Inflammatory macrophage treated with lipopolysaccharide for 1 hour (primary cell): ENCODE measurements around the gene KDM4C.
"Not testable (repeated sequence)": the region's sequence is repeated elsewhere in the genome, so short reads cannot be mapped to it uniquely, and the experiment has no call there.

Experiments
- DNase-seq, 2 donors: peaks; one replicate each; pipeline ENCODE4 v3.0.0-alpha.2; 2020 to 2022

The KDM4C gene

GRCh38 chr9:6757456-6758247 lies at the start of gene KDM4C:
Gene KDM4C (plus strand): TSS chr9:6757973. CDS start chr9:6792989, 35,016 bp downstream.
- peak; percentile 92 to 94 for DNase-seq

- no peak for DNase-seq
Observed at GRCh38 chr9:6708732-6709131, 49.0 kb upstream of the KDM4C start.

GRCh38 chr9:6711403-6711802 lies 46.4 kb upstream of the KDM4C start:
- no peak for DNase-seq

GRCh38 chr9:6712041-6712440 lies 45.7 kb upstream of the KDM4C start:
- DNase-seq = no peak

- peak; percentile 25 to 75 for DNase-seq
Observed at GRCh38 chr9:6714176-6714575, 43.6 kb upstream of the KDM4C start.

- not testable (repeated sequence) for DNase-seq
Observed at GRCh38 chr9:6715153-6715754, 42.5 kb upstream of the KDM4C start.

- DNase-seq = peak; percentile 28 to 40
Observed at GRCh38 chr9:6715755-6716643, 41.8 kb upstream of the KDM4C start.

GRCh38 chr9:6716766-6717165 lies 41.0 kb upstream of the KDM4C start:
- no peak for DNase-seq

- DNase-seq = no peak
Observed at GRCh38 chr9:6723881-6724420, 33.8 kb upstream of the KDM4C start.

- no peak for DNase-seq
Observed at GRCh38 chr9:6733257-6733656, 24.5 kb upstream of the KDM4C start.

GRCh38 chr9:6733831-6734230 lies 23.9 kb upstream of the KDM4C start:
- no peak for DNase-seq

GRCh38 chr9:6735422-6735821 lies 22.4 kb upstream of the KDM4C start:
- DNase-seq = no peak

- peak; percentile 16 to 32 for DNase-seq
Observed at GRCh38 chr9:6739218-6739617, 18.6 kb upstream of the KDM4C start.

GRCh38 chr9:6748861-6749260 lies 8.9 kb upstream of the KDM4C start:
- not testable (repeated sequence) for DNase-seq

GRCh38 chr9:6754861-6755260 lies 2.9 kb upstream of the KDM4C start:
- DNase-seq = not testable (repeated sequence)

- DNase-seq = no peak
Observed at GRCh38 chr9:6757132-6757455, 679 bp upstream of the KDM4C start.

GRCh38 chr9:6758248-6758497 lies 400 bp downstream of the KDM4C start:
- no peak for DNase-seq

- DNase-seq = peak in 1 of 2 donors; percentile 49
Observed at GRCh38 chr9:6758498-6759184, 868 bp downstream of the KDM4C start.

- DNase-seq = peak; percentile 69 to 79
Observed at GRCh38 chr9:6759185-6759977, 1.6 kb downstream of the KDM4C start.

GRCh38 chr9:6761306-6761705 lies 3.5 kb downstream of the KDM4C start:
- DNase-seq = no peak

GRCh38 chr9:6763244-6763643 lies 5.5 kb downstream of the KDM4C start:
- DNase-seq = no peak

GRCh38 chr9:6764011-6764410 lies 6.2 kb downstream of the KDM4C start:
- peak; percentile 66 for DNase-seq
